GM12873 (cell line): Measurements from ENCODE around the gene TNIP1.

Source experiments
- CTCF ChIP-seq: IDR thresholded peaks from 2 replicates; pipeline ENCODE4 v1.5.1; 2012; ENCODE audit warnings: low read depth, mild to moderate bottlenecking, moderate library complexity, low read length, control low read depth; ENCODE audit not compliant: insufficient read depth; ENCODE audit errors: missing control alignments

Gene TNIP1

DNA sequence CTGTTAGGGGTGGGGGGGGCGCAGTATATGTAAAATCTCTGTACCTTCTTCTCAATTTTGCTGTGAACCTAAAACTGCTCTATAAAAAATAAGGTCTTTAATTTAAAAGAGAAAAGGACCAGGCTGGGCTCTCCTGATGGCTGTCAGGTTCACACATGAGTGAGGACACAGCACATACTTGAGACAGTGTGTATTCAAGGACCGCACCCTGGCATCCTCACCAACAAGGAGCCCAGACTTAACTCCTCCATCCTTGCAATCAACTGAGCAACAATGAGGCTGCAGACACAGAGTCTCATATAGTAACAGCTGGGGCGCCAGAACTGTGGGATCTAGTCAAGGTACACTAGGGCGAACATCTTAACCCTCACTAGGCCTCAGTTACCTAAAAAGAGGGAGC, 9.8 kb downstream of the TNIP1 start:
- no peak for TF ChIP-seq CTCF

GRCh38 chr5:151070449-151070848, 10.4 kb downstream of the TNIP1 start:
- TF ChIP-seq CTCF, result no peak

- TF ChIP-seq CTCF, result no peak
Measured at GRCh38 chr5:151068433-151069197, 12.2 kb downstream of the TNIP1 start.

DNA sequence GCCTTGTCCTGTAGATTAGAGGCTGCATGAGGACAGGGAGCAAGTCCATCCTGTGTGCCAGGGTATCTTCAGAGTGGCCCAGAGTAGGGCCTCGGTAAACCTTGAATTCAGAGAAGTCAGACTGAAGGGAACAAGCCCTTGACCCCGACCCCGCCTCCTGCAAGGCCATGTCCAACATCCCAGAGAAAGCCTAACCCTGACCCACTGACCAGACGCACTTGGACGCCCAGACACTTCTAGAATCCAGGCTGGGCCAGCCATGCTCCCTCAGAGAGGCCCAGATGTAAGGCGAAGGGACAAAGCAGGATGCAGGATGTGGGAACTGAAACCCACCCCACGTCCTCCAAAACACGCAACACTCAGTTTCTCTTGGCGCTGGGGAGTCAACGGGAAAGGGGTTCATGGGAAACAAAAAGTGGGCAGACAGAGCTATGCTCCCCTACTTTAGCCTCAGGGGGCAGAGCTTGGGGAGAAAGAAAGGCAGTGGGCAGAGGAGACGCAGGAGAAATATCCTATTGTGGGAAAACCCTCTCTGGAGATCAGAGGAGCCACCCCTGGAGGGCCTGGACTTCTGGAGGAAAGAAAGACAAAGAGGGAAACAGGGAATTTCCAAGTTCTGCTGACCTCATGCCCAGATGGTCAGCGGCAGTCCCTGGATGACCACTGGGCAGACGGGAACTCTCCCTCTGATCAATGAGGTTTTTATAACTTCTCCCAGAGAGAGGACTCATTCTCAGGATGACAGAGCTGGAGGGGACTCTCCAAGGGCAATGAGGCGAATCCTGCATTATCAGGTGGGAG, 13.0 kb downstream of the TNIP1 start:
- no peak for TF ChIP-seq CTCF

DNA sequence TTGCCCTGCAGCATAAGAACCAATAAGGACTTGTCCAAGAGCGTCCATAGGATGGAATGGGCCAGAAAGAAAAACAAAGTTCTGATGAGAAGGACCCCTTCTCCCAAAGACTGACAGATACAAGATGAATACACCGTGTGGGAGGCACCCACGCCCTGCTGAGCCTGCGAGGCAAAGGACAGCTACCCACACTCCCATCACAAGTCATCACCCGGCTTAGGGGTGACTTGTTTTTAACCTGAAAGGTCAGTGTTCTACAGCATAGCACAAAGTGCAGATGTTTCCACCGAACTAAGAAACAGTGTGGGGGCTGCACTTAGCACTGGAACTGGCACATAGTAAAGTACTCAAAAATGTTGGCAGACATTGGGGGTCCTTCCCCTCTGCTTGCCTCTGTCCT, 13.9 kb downstream of the TNIP1 start:
- TF ChIP-seq CTCF, result no peak

DNA sequence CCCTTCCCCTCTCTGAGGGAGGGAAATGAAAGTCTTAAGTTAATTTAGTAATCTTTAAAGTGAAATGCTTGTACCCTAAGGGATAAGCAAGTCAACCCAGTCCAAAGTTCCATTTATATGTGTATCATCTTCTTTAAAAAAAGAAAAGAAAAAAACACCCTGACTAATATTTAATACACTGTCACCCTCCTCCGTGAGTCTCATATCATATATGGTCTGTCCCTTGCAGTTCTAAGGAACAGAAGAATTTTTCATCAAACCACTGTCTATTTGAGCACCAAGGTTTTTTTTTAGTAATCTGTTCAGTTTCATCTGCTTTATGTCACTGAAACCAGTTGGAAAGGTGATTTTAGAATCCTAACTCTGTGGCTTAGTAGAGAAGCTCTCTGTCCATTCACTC, 15.2 kb downstream of the TNIP1 start:
- no peak for TF ChIP-seq CTCF

DNA sequence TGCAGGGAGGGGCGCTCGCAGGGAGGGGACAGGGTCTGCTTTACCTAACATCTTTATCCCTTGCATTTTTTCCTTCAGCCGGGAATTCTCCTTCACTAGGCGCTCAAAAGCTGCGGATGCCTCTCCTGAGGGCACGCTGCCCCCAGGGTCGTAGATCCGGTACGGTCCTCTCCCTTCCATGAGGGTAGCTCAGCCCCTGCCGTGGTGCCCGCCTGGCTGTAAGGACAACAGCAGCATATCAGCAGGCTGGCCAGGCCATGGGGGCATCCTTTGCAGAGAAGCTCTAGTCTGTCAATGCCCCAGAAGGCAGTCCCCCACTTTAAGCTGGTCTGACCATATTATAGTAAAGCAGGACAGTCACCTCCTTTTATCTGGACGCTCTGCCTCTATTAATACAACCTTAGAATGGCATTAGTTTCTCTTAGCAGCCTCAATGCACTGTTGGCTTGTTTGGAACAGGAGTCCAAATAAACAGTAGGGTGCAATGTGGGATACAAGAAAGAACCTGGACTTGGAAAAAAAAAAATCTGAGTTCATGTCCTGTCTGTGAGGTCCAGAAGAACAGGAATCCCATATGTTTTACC, 15.8 kb downstream of the TNIP1 start:
- no peak for TF ChIP-seq CTCF
